ENCODE data around the gene CSMD2.

DNA sequence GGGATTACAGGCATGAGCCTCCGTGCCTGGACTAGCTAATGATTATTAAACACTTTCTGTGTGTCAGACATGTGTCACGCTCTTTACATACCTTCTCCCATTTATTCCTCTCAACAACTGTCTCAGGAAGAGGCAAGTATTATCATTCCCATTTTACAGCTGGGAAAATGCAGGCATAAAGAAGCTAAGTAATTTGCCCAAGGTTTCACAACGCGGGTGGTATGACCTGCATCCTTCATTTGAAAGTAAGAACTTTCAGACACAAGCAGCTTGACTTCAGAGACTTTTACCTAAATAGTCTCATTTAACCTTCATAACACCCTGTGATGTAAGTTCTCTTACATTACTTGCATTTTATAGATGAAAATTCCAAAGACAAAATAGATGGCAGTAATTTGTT is 693.6 kb downstream of the CSMD2 start:
- TF ChIP-seq, protein P1, sequence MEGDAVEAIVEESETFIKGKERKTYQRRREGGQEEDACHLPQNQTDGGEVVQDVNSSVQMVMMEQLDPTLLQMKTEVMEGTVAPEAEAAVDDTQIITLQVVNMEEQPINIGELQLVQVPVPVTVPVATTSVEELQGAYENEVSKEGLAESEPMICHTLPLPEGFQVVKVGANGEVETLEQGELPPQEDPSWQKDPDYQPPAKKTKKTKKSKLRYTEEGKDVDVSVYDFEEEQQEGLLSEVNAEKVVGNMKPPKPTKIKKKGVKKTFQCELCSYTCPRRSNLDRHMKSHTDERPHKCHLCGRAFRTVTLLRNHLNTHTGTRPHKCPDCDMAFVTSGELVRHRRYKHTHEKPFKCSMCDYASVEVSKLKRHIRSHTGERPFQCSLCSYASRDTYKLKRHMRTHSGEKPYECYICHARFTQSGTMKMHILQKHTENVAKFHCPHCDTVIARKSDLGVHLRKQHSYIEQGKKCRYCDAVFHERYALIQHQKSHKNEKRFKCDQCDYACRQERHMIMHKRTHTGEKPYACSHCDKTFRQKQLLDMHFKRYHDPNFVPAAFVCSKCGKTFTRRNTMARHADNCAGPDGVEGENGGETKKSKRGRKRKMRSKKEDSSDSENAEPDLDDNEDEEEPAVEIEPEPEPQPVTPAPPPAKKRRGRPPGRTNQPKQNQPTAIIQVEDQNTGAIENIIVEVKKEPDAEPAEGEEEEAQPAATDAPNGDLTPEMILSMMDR (IDR thresholded peaks at IDR 0.05; ENCODE audit: borderline replicate concordance, extremely low read depth, low read length, poor library complexity, severe bottlenecking), result no peak
- no peak for TF ChIP-seq EZH2 (IDR thresholded peaks at IDR 0.05; ENCODE audit: borderline replicate concordance, low read depth, low read length, severe bottlenecking)
